ENCODE measurements around the gene CERS6. TPM values are rescaled to one million over a fixed set of nuclear protein-coding genes. Genes with fewer than 3 reads are reported as not detected.
A peak's percentile ranks its signal among the peaks of the same experiment; 100 is the strongest.

Gene CERS6
- total and polyA plus RNA-seq, 4 donors: 26.6 to 81.0 (median 41.5) TPM

DNA sequence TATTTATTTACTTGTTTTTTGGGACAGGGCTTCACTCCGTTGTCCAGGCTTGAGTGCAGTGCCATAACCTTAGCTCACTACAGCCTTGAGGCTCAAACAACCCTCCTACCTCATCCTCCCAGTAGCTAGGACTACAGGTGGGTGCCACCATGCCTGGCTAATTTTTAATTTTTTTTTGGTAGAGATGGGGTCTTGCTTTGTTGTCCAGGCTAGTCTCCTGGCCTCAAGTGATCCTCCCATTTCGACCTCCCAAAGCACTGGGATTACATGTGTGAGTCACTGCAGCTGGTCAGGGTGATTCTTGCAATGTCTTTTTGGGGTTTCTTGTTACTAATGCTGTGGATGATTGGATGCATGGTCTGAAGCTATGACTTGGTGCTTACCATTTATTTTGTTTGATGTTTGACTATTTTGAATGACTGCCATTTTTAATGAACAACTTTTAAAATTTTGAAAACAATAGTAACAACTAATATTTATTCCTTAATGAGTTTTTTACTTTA lies 6.5 kb downstream of the CERS6 start:
- no peaks in the 10 kb centered on the region for H3K36me3 ChIP-seq (ENCODE audit: control insufficient read depth, insufficient read depth, low read length)
- no peaks in the 10 kb centered on the region for H3K9me3 ChIP-seq (ENCODE audit: control insufficient read depth, insufficient read depth, low read length)
- 100% methylated on average over 1 of the region's 2 CpGs for WGBS (ENCODE audit: insufficient coverage)
- no peaks in the 10 kb centered on the region for H3K27me3 ChIP-seq (ENCODE audit: control insufficient read depth, insufficient read depth, low read length)
- no peaks in the 10 kb centered on the region for H3K4me1 ChIP-seq (ENCODE audit: control insufficient read depth, insufficient read depth, low read length)
- no peak overlapping the region for H3K27ac ChIP-seq (ENCODE audit: low read depth, low read length)
- no peak for DNase-seq (ENCODE audit: low read depth in 4 of 6, low spot score in 6 of 6)
- no peak overlapping the region for H3K4me3 ChIP-seq (ENCODE audit: low read depth, low read length)

DNA sequence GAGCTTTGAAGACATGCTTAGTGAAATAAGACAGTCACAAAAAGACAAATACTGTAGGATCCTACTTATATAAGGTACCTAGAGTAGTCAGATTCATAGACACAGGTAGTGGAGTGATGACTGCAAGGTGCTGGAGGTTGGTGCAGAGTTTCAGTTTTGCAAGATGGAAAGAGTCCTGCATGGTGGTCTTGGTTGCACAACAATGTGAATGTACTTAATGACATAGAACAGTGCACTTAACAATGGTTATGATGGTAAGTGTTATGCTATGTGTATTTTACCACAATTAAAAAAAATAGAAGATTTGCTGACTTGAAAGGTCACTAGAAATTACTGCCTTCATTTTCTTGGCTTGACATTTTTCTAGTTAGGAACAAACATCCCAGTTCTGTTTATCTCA lies 9.5 kb downstream of the CERS6 start:
- H3K4me3 ChIP-seq (ENCODE audit: low read depth, low read length): no peak overlapping the region
- H3K36me3 ChIP-seq (ENCODE audit: control insufficient read depth, insufficient read depth, low read length): no peaks in the 10 kb centered on the region
- no peaks in the 10 kb centered on the region for H3K9me3 ChIP-seq (ENCODE audit: control insufficient read depth, insufficient read depth, low read length)
- H3K27me3 ChIP-seq (ENCODE audit: control insufficient read depth, insufficient read depth, low read length): no peaks in the 10 kb centered on the region
- no peak overlapping the region for H3K27ac ChIP-seq (ENCODE audit: low read depth, low read length)
- no peak for DNase-seq (ENCODE audit: low read depth in 4 of 6, low spot score in 6 of 6)
- H3K4me1 ChIP-seq (ENCODE audit: control insufficient read depth, insufficient read depth, low read length): peaks cover 7% of the 10 kb centered on the region

GRCh38 chr2:168466190-168466737 lies 10.2 kb downstream of the CERS6 start:
- H3K9me3 ChIP-seq (ENCODE audit: control insufficient read depth, insufficient read depth, low read length): no peaks in the 10 kb centered on the region
- no peaks in the 10 kb centered on the region for H3K36me3 ChIP-seq (ENCODE audit: control insufficient read depth, insufficient read depth, low read length)
- no peaks in the 10 kb centered on the region for H3K27me3 ChIP-seq (ENCODE audit: control insufficient read depth, insufficient read depth, low read length)
- no peak overlapping the region for H3K4me3 ChIP-seq (ENCODE audit: low read depth, low read length)
- no peak for DNase-seq (ENCODE audit: low read depth in 4 of 6, low spot score in 6 of 6)
- peaks cover 7% of the 10 kb centered on the region for H3K4me1 ChIP-seq (ENCODE audit: control insufficient read depth, insufficient read depth, low read length)
- no peak overlapping the region for H3K27ac ChIP-seq (ENCODE audit: low read depth, low read length)
- WGBS (ENCODE audit: insufficient coverage): no CpG with 5 or more reads among the region's 2 CpGs

DNA sequence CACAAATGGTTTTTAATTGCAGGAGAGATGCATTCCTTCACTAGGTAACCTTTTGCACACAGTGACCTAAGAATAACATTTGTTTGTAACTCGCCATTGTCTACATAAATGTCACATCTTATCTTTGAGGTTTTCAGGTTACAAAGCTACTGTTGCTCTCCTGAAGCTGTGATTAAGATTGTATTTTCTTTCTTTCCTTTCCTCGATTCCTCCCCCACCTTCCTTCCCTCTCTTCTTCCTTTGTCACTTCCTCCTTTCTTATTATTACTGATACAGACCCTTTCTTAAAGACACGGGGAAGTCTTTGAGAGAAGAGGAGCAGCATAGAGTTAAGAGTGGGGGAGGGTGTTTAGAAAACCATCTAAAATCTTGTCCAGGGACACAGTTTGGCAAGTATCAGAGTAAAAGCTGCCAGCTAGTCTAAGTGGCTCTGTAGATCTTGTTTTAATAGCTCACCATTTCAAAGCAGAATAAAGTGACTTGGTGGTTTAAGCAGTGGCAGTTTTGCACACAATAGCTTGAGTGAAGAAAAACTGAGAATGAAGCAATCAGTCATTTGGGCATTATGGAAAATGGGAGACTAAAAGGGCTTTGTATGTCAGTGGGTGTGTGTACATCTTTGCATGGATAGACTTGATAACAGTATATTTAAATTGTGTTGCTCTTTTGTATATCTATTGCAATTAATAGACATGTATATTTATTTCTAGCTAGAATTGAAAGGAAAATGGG lies 10.9 kb downstream of the CERS6 start:
- Histone ChIP-seq H3K9me3 (ENCODE audit: control insufficient read depth, insufficient read depth, low read length) (no peaks in the 10 kb centered on the region), H3K4me3 (ENCODE audit: low read depth, low read length) (no peak overlapping the region), H3K36me3 (ENCODE audit: control insufficient read depth, insufficient read depth, low read length) (no peaks in the 10 kb centered on the region), H3K27ac (ENCODE audit: low read depth, low read length) (no peak overlapping the region), H3K27me3 (ENCODE audit: control insufficient read depth, insufficient read depth, low read length) (no peaks in the 10 kb centered on the region), H3K4me1 (ENCODE audit: control insufficient read depth, insufficient read depth, low read length) (peaks cover 10% of the 10 kb centered on the region)
- DNase-seq (ENCODE audit: low read depth in 4 of 6, low spot score in 6 of 6): peak in 4 of 6 donors; percentile 42 to 81 (median 60)
- no CpG with 5 or more reads among the region's 3 CpGs for WGBS (ENCODE audit: insufficient coverage)

DNA sequence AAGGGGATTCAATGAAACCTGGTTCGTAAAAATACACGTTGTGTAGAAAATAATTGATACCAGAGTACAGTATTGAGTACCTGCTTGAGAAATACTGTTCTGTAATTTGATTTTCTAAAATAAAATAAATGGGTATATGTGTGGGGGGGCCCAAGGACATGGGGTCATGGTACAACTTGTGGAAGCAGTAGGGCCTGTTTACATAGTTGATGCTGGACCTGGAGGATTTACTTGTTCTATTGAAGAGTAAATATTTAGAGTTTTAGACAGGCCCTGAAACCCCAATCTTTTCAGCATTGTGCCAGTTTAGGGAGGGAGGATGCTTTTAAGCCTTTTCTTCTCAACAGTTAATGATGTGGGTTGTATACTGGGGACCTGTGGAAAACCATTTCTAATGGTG lies 11.7 kb downstream of the CERS6 start:
- DNase-seq (ENCODE audit: low read depth in 4 of 6, low spot score in 6 of 6): no peak
- H3K4me1 ChIP-seq (ENCODE audit: control insufficient read depth, insufficient read depth, low read length): peaks cover 10% of the 10 kb centered on the region
- no peaks in the 10 kb centered on the region for H3K9me3 ChIP-seq (ENCODE audit: control insufficient read depth, insufficient read depth, low read length)
- no peaks in the 10 kb centered on the region for H3K36me3 ChIP-seq (ENCODE audit: control insufficient read depth, insufficient read depth, low read length)
- no CpG with 5 or more reads among the region's 2 CpGs for WGBS (ENCODE audit: insufficient coverage)
- no peak overlapping the region for H3K27ac ChIP-seq (ENCODE audit: low read depth, low read length)
- no peak overlapping the region for H3K4me3 ChIP-seq (ENCODE audit: low read depth, low read length)
- no peaks in the 10 kb centered on the region for H3K27me3 ChIP-seq (ENCODE audit: control insufficient read depth, insufficient read depth, low read length)

DNA sequence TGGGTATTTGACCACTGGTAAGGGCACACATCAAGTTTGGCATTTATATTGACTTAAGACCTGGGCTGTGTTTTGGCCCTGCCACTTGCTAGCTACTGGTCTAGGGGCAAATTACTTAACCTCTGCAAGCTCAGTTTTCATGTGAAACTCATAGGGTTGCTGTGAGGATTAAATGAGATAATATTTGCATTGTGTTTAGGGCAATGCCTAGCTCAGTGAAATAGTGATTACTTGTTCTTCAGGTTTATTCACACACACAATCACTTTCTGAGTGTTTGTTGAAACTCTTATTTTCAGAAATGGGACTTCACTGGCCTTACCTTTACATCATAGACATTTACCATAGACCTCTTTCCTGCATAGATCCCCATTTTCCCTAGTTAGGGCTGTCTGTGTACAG lies 12.3 kb downstream of the CERS6 start:
- H3K36me3 ChIP-seq (ENCODE audit: control insufficient read depth, insufficient read depth, low read length): no peaks in the 10 kb centered on the region
- no peaks in the 10 kb centered on the region for H3K9me3 ChIP-seq (ENCODE audit: control insufficient read depth, insufficient read depth, low read length)
- H3K27ac ChIP-seq (ENCODE audit: low read depth, low read length): no peak overlapping the region
- DNase-seq (ENCODE audit: low read depth in 4 of 6, low spot score in 6 of 6): no peak
- H3K27me3 ChIP-seq (ENCODE audit: control insufficient read depth, insufficient read depth, low read length): no peaks in the 10 kb centered on the region
- no peak overlapping the region for H3K4me3 ChIP-seq (ENCODE audit: low read depth, low read length)
- peaks cover 10% of the 10 kb centered on the region for H3K4me1 ChIP-seq (ENCODE audit: control insufficient read depth, insufficient read depth, low read length)

GRCh38 chr2:168469281-168469988 lies 13.4 kb downstream of the CERS6 start:
- H3K36me3 ChIP-seq (ENCODE audit: control insufficient read depth, insufficient read depth, low read length): no peaks in the 10 kb centered on the region
- WGBS (ENCODE audit: insufficient coverage): 83% methylated on average over 1 of the region's 3 CpGs
- H3K9me3 ChIP-seq (ENCODE audit: control insufficient read depth, insufficient read depth, low read length): no peaks in the 10 kb centered on the region
- DNase-seq (ENCODE audit: low read depth in 4 of 6, low spot score in 6 of 6): no peak
- peaks cover 10% of the 10 kb centered on the region for H3K4me1 ChIP-seq (ENCODE audit: control insufficient read depth, insufficient read depth, low read length)
- H3K27ac ChIP-seq (ENCODE audit: low read depth, low read length): no peak overlapping the region
- no peaks in the 10 kb centered on the region for H3K27me3 ChIP-seq (ENCODE audit: control insufficient read depth, insufficient read depth, low read length)
- no peak overlapping the region for H3K4me3 ChIP-seq (ENCODE audit: low read depth, low read length)

DNA sequence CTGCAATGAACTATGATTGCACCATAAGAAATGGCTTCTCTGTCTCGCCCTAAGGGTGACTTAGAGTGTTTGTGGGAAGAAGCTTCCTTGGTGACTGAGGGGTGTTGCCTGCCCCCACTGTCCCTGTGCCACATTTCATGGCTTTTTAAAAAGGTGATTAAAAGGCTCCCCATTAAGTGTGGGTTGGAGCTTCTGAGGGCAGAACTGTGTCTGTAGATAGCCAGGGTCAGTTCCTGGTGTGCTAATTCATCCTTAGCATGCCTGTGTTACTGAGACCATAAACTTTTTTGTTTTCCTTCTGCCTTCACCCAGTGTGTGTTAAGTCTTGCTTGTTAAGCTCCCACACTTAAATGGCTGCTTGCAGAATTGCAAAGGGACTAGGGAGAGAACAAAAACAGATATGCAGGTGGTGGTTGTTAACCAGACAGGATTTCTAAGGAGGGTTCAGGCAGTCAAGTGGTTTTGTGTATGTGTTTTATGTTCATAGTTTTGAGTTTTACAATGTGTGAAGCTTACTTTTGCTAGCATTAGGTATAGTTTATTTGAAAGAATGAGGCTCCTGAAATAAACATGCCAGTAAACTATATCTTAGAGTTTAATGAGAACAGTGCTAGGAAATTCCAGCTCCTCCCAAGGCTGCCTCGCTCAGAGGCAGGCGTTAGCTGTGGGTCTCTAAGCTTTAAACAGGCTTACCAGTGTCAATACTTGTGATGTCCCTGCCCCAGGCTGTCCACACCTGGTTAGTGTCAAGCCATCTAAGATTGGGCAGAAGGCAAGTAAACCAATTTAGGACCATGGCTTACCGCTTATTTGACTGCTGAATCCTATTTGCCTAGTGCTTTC lies 14.5 kb downstream of the CERS6 start:
- DNase-seq (ENCODE audit: low read depth in 4 of 6, low spot score in 6 of 6): no peak
- no peaks in the 10 kb centered on the region for H3K27me3 ChIP-seq (ENCODE audit: control insufficient read depth, insufficient read depth, low read length)
- H3K36me3 ChIP-seq (ENCODE audit: control insufficient read depth, insufficient read depth, low read length): no peaks in the 10 kb centered on the region
- H3K9me3 ChIP-seq (ENCODE audit: control insufficient read depth, insufficient read depth, low read length): no peaks in the 10 kb centered on the region
- 50% methylated on average over 3 of the region's 4 CpGs for WGBS (ENCODE audit: insufficient coverage)
- no peak overlapping the region for H3K4me3 ChIP-seq (ENCODE audit: low read depth, low read length)
- H3K27ac ChIP-seq (ENCODE audit: low read depth, low read length): no peak overlapping the region
- peaks cover 10% of the 10 kb centered on the region for H3K4me1 ChIP-seq (ENCODE audit: control insufficient read depth, insufficient read depth, low read length)

- H3K4me1 ChIP-seq (ENCODE audit: control insufficient read depth, insufficient read depth, low read length): peaks cover 10% of the 10 kb centered on the region
- DNase-seq (ENCODE audit: low read depth in 4 of 6, low spot score in 6 of 6): peak in 1 of 6 donors; percentile 35
- H3K9me3 ChIP-seq (ENCODE audit: control insufficient read depth, insufficient read depth, low read length): no peaks in the 10 kb centered on the region
Observed at GRCh38 chr2:168471163-168471475, 15.0 kb downstream of the CERS6 start.

More at GRCh38 chr2:168471163-168471475, 15.0 kb downstream of the CERS6 start:
- H3K27ac ChIP-seq (ENCODE audit: low read depth, low read length): no peak overlapping the region
- no peaks in the 10 kb centered on the region for H3K27me3 ChIP-seq (ENCODE audit: control insufficient read depth, insufficient read depth, low read length)
- H3K4me3 ChIP-seq (ENCODE audit: low read depth, low read length): no peak overlapping the region
- H3K36me3 ChIP-seq (ENCODE audit: control insufficient read depth, insufficient read depth, low read length): no peaks in the 10 kb centered on the region

Data from spinal cord (tissue), 10 donors.